K562 (cell line): ENCODE results near the gene METTL25. TPM values are rescaled to one million over a fixed set of nuclear protein-coding genes. Genes with fewer than 3 reads are reported as not detected.

Experiments
- ATAC-seq: fragments of 200-7000 bp; cut with Tn5 transposase; 3 replicates; pipeline ENCODE4 v1.9.1; 2020; ENCODE audit warnings: moderate library complexity
- BruUV-seq: library from RNA; stranded (reverse); fragments of 400-500 nt; replicated peaks from 2 replicates; lab custom pipeline; 2021; lab: Mats Ljungman, UMichigan
- CTCF ChIA-PET: fragments of 300-600 bp; formaldehyde crosslinking; extraction: SDS; loops from one replicate; lab custom pipeline; 2021; ENCODE audit warnings: low intra/inter-chr PET ratio; lab: Yijun Ruan, JAX
- POLR2A ChIA-PET: fragments of 300-600, 350-650 bp; sonication (Branson Sonifier 250); formaldehyde crosslinking; extraction: SDS; loops from one replicate; lab custom pipeline; 2021; ENCODE audit warnings: antibody characterized with exemption, inconsistent platforms; lab: Yijun Ruan, JAX
- DNase-seq, 4 experiments: peaks; one replicate each; pipeline versions ENCODE4 v3.0.0 to v3.0.0-alpha.2; 2011 to 2018; ENCODE audit warnings: low spot score in 3 of 4, mixed read lengths in 3 of 4; ENCODE audit errors: extremely low read depth in 1 of 4
- FAIRE-seq: peaks from 2 replicates; lab custom pipeline; 2011; peaks lifted over from hg19 to GRCh38; lab: Jason Lieb, UNC
- H2AFZ ChIP-seq: 2 replicates; pipeline ENCODE4 v1.6.0; 2011; ENCODE audit warnings: low read depth, low read length, control low read depth, inconsistent platforms
- H3K27ac ChIP-seq: fragments of 200-600 bp; 3 replicates; pipeline ENCODE4 v1.8.0; 2011; ENCODE audit warnings: low read depth, mild to moderate bottlenecking, control low read depth, inconsistent platforms, low read length, moderate library complexity, mixed read lengths; ENCODE audit errors: extremely low read depth
- H3K27me3 ChIP-seq, 2 experiments: fragments of 300-600 bp in 1 of 2; 2 replicates in 1 of 2; 3 replicates in 1 of 2; pipeline versions ENCODE4 v1.6.0 to v1.8.0; 2011; ENCODE audit warnings: inconsistent platforms in 2 of 2, low read length in 2 of 2, mild to moderate bottlenecking in 1 of 2, mixed read lengths in 1 of 2, moderate library complexity in 1 of 2; ENCODE audit not compliant: control insufficient read depth in 2 of 2, insufficient read depth in 2 of 2
- H3K36me3 ChIP-seq: fragments of 300-600 bp; 3 replicates; pipeline ENCODE4 v1.8.0; 2011; ENCODE audit warnings: mild to moderate bottlenecking, low read length, inconsistent platforms; ENCODE audit not compliant: control insufficient read depth, insufficient read depth
- H3K4me1 ChIP-seq, 2 experiments: fragments of 200-600 bp in 1 of 2; replicated peaks in 1 of 2; 2 replicates in 1 of 2; 3 replicates in 1 of 2; pipeline versions ENCODE4 v1.5.1 to v1.8.0; 2011; ENCODE audit warnings: inconsistent platforms in 2 of 2, low read length in 2 of 2, mild to moderate bottlenecking in 1 of 2, mixed read lengths in 1 of 2, moderate library complexity in 1 of 2; ENCODE audit not compliant: control insufficient read depth in 2 of 2, insufficient read depth in 2 of 2
- H3K4me2 ChIP-seq: 2 replicates; pipeline ENCODE4 v1.6.1; 2011; ENCODE audit warnings: low read length, control low read depth, inconsistent platforms, mixed read lengths; ENCODE audit not compliant: insufficient read depth
- H3K4me3 ChIP-seq: fragments of 200-600 bp; sonication (generic), shearing (Covaris generic); 2 replicates; pipeline ENCODE4 v1.5.1; 2016; ENCODE audit warnings: control low read depth, inconsistent platforms
- H3K79me2 ChIP-seq: fragments of 200-600 bp; 3 replicates; pipeline ENCODE4 v1.8.0; 2011; ENCODE audit warnings: low read length, inconsistent platforms; ENCODE audit not compliant: control insufficient read depth, insufficient read depth
- H3K9ac ChIP-seq, 2 experiments: 2 replicates each; pipeline versions ENCODE4 v1.6.0 to v1.6.1; 2011; ENCODE audit warnings: low read depth in 2 of 2, low read length in 2 of 2, control low read depth in 1 of 2, inconsistent platforms in 1 of 2, mild to moderate bottlenecking in 1 of 2, mixed read lengths in 1 of 2; ENCODE audit not compliant: insufficient read depth in 1 of 2
- H3K9me1 ChIP-seq: one replicate; pipeline ENCODE4 v1.6.0; 2011; ENCODE audit warnings: inconsistent platforms, mild to moderate bottlenecking, low read length, moderate library complexity; ENCODE audit not compliant: control insufficient read depth, insufficient read depth
- H3K9me3 ChIP-seq: replicated peaks from 2 replicates; pipeline ENCODE4 v1.5.1; 2011; ENCODE audit warnings: low read depth, low read length, inconsistent platforms; ENCODE audit not compliant: control insufficient read depth, insufficient read depth
- H4K20me1 ChIP-seq: replicated peaks from 2 replicates; pipeline ENCODE4 v1.6.1; 2011; ENCODE audit warnings: low read length, inconsistent platforms, mixed read lengths; ENCODE audit not compliant: control insufficient read depth, insufficient read depth
- CCNT2 ChIP-seq: IDR thresholded peaks from 2 replicates; pipeline ENCODE4 v1.6.1; 2011; ENCODE audit warnings: borderline replicate concordance, low read depth, mild to moderate bottlenecking, moderate library complexity, mixed read lengths, low read length; ENCODE audit not compliant: insufficient read length; ENCODE audit errors: extremely low read depth
- HDGF ChIP-seq: fragments of 450-650 bp; IDR thresholded peaks from 2 replicates; pipeline ENCODE4 v1.6.1; 2016
- ZNF75A ChIP-seq: fragments of 450-650 bp; formaldehyde crosslinking; IDR thresholded peaks from 2 replicates; pipeline ENCODE4 v1.4.0; 2020; ENCODE audit warnings: mild to moderate bottlenecking
- WGBS: fragments of 100-300 bp; shearing (Covaris generic); methylation state at CpG from one replicate; pipeline ENCODE4 v1.1.6; 2016; ENCODE audit warnings: low coverage, mixed read lengths; ENCODE audit not compliant: insufficient coverage; ENCODE audit errors: missing lambda C conversion rate; 5-methylcytosine and 5-hydroxymethylcytosine counted together
- in situ Hi-C: fragments of 300-500 bp; cut with MboI; formaldehyde crosslinking; loops from 4 replicates; pipeline ENCODE4 v1.15.0; 2018; ENCODE audit warnings: inconsistent platforms, mixed read lengths
- intact Hi-C: fragments of 100-400 bp; cut with micrococcal nuclease; formaldehyde crosslinking; loops from 2 replicates; pipeline ENCODE4 v1.14.2; 2022
- polyA plus RNA-seq, 8 experiments: library from polyadenylated mRNA; depleted of rRNA in 4 of 8; stranded (reverse) in 5 of 8; unstranded in 3 of 8; fragments of >200 nt; fragmentation: Nextera tagmentation in 2 of 8; fragmentation: Illumina TruSeq in 1 of 8; extraction: Ambion mirVana in 2 of 8; extraction: Trizol in 1 of 8; gene quantifications; 2 replicates each; pipeline versions ENCODE4 v1.2.1 to v1.2.3, GENCODE V29; 2011 to 2014; ENCODE audit warnings: inconsistent platforms in 1 of 8, missing spikeins in 1 of 8
- total RNA-seq, 7 experiments: library from RNA; depleted of rRNA in 6 of 7; stranded (reverse); fragments of >200 nt in 6 of 7; fragmentation: Illumina TruSeq in 2 of 7; extraction: Trizol in 2 of 7; gene quantifications; 2 replicates each; pipeline versions ENCODE4 v1.2.1 to v1.2.3, GENCODE V29; 2011 to 2021; ENCODE audit warnings: low replicate concordance in 1 of 7
- TF ChIP-seq, protein P1 (sequence below): sonication (generic); formaldehyde crosslinking; IDR thresholded peaks from 2 replicates; pipeline ENCODE4 v1.8.0; 2022; ENCODE audit warnings: missing genetic modification reagents, mild to moderate bottlenecking, borderline replicate concordance

Gene METTL25
- total and polyA plus RNA-seq, 9 of the 15 experiments (the other 6 are each of a cell fraction or from before 2014, with no cell fraction given), result 0.50 to 2.4 (median 1.9) TPM

DNA sequence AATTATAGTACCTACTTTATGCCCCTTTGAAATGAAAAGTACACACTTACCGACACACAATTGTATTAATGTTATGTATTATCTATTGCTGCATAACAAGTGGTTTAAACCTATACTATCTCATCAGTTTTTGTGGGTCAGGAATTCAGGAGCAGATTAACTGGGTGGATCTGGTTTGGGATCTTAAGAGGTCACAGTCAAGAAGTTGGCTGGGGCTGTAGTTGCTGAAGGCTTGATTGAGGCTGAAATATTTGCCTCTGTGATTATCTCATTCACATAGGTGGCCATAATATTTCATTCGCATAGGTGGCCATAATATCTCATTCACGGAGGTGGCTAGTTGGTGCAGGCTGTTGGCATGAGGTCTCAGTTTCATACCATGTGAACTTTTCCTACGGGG, 5.7 kb downstream of the METTL25 start:
- ChIA-PET CTCF (no interaction called here), POLR2A (no interaction called here)
- intact Hi-C loops, result no loop called here
- H3K9me3 ChIP-seq, result no peaks in the 10 kb centered on the region
- no peaks in the 10 kb centered on the region for H4K20me1 ChIP-seq
- no peaks in the 10 kb centered on the region for H3K79me2 ChIP-seq
- FAIRE-seq, result no peak
- no TSS peak for BruUV-seq
- peaks cover 0 to 3% of the 10 kb centered on the region in 2 experiments; a peak in 2 of 5 replicates for H3K4me1 ChIP-seq
- in situ Hi-C loops, result no loop called here
- H3K4me2 ChIP-seq, result no peak overlapping the region
- H3K36me3 ChIP-seq, result no peaks in the 10 kb centered on the region
- ATAC-seq, result no peak
- TF ChIP-seq, protein P1, sequence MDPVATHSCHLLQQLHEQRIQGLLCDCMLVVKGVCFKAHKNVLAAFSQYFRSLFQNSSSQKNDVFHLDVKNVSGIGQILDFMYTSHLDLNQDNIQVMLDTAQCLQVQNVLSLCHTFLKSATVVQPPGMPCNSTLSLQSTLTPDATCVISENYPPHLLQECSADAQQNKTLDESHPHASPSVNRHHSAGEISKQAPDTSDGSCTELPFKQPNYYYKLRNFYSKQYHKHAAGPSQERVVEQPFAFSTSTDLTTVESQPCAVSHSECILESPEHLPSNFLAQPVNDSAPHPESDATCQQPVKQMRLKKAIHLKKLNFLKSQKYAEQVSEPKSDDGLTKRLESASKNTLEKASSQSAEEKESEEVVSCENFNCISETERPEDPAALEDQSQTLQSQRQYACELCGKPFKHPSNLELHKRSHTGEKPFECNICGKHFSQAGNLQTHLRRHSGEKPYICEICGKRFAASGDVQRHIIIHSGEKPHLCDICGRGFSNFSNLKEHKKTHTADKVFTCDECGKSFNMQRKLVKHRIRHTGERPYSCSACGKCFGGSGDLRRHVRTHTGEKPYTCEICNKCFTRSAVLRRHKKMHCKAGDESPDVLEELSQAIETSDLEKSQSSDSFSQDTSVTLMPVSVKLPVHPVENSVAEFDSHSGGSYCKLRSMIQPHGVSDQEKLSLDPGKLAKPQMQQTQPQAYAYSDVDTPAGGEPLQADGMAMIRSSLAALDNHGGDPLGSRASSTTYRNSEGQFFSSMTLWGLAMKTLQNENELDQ (CRISPR knock-in tag), result no peak
- no peak for TF ChIP-seq ZNF75A
- TF ChIP-seq HDGF, result no peak
- TF ChIP-seq CCNT2, result no peak
- 10% methylated on average over 4 of the region's 4 CpGs for WGBS
- H2AFZ ChIP-seq, result no peak overlapping the region
- no peaks in the 10 kb centered on the region for H3K9me1 ChIP-seq
- no peak overlapping the region for H3K27ac ChIP-seq
- H3K27me3 ChIP-seq, result no peaks in the 10 kb centered on the region
- DNase-seq, result no peak
- H3K9ac ChIP-seq, result no peak overlapping the region
- H3K4me3 ChIP-seq, result no peak overlapping the region
